ENCODE measurements around the gene MUC4.
"Not testable (repeated sequence)": the region's sequence is repeated elsewhere in the genome, so short reads cannot be mapped to it uniquely, and the experiment has no call there.

Gene MUC4

DNA sequence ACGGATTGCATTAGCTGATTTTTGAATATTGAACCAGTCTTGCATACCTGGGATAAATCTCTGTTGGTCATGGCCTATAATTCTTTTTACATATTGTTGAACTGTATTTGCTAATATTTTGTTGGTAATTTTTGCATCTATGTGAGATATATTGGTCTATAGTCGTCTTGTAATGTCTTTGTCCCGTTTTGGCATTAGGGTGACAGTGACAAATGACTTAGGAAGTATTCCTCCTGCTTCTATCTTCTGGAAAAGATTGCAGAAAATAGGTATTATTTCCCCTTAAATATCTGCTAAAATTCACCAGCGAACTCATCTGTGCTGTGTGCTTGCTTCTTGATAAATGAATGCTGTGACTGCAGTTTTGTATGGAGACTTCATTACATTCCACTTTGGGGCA lies 67.3 kb downstream of the MUC4 start:
- no peak for DNase-seq (ENCODE audit: low read depth)

DNA sequence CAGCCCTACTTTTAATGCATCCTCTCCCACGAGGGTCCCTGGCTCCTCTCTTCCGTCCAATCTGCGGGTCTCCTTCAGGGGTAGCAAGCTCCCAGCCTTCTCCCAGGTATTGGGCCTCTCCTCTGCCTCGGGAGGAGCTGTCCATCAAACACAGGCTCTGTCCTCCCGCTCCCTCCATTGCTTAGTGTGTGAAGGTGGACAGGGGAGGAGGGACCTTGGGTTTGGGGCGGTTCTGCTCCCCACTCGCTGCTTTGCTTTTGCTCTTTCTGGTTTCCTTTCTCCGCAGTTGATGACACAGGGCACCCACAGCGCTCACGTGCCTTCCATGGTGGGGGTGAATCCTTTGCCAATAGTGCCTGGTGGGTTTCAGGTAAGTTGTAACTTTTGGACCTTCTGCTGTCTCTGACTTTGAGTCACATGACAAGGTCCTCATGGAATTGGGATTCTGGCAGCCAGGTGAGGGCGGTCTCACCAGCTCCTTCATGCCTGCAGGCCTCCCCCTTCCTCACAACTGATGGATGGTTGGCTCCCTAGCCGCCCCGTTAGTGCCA lies 72.1 kb downstream of the MUC4 start:
- DNase-seq (ENCODE audit: low read depth): no peak

DNA sequence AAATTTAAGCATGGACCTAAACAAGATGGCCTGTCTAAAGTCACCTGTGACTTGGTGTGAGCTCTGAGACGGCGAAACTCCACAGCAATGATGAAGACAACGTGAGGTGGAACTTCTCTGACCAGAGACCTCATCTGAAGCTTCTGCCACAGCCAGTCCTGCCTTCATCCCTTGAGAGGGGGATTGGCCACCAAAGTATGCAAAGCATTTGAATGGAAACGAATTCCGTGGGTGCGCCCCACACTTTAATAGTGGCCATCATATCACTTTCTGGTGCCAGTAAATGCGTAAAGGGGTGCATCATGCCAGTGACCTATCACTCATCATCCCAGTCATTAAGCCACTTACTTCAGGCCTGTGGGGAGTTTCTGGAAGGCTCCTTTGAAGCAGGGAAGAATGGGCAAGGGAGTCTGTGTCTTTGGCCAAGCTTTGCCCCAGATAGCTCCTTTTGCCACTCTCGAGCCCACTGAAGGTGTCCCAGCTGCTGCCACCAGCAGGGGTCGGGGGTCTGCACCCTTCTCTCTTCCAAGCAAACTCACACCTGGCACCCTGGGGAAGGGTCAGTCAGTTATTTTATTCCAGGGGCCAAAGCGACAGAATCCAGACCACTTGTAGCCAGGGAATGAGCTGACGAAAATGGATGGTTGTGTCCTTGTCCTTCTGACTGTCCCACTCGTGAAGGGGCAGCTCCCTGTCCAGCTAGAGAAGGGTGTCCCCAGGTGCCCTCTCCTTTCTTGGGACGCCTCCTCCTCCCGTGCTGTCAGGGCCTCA lies 73.3 kb downstream of the MUC4 start:
- DNase-seq (ENCODE audit: low read depth): no peak

DNA sequence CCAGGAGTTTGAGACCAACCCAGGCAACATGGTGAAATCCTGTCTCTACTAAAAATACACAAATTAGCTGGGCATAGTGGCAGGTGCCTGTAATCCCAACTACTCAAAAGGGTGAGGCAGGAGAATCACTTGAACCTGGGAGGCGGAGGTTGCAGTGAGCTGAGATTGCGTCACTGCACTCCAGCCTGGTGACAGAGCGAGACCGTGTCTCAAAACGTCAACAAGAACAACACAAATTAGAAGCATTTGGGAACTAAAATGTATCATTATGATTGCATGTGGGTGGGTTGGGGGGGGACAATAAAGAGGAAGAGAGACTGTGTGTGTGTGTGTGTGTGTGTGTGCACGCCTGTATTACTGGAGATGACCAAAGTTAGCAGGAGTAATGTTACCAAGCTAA lies 73.9 kb downstream of the MUC4 start:
- not testable (repeated sequence) for DNase-seq (ENCODE audit: low read depth)

DNA sequence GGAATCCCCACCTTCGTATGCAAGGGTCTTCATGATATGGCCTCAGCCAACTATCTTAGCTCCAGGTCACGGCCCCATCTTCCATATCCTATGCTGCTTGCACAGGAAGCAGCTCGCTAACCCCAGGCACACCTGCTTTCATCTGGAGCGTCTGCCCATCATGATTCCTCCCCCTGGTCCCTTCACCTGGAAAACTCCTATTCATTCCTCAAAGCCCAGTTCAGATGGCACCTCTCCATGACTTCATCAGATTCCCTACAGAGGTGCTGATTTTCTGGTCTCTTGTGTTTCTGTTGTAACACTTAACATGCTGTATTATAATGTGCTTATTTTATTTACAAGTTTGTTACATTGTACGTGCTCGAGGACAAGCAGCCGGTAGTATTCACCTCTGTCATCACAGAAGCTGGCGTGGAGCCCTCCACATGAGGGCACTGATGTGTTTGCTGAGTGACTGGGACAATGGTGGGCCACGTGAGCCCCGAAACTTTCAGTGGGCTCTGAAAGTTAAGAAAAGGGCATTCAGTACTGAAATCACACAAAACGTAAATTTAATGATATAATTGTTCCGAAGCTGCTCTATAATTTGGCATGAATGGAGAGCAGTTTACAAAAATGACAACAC lies 74.8 kb downstream of the MUC4 start:
- DNase-seq (ENCODE audit: low read depth): no peak

DNA sequence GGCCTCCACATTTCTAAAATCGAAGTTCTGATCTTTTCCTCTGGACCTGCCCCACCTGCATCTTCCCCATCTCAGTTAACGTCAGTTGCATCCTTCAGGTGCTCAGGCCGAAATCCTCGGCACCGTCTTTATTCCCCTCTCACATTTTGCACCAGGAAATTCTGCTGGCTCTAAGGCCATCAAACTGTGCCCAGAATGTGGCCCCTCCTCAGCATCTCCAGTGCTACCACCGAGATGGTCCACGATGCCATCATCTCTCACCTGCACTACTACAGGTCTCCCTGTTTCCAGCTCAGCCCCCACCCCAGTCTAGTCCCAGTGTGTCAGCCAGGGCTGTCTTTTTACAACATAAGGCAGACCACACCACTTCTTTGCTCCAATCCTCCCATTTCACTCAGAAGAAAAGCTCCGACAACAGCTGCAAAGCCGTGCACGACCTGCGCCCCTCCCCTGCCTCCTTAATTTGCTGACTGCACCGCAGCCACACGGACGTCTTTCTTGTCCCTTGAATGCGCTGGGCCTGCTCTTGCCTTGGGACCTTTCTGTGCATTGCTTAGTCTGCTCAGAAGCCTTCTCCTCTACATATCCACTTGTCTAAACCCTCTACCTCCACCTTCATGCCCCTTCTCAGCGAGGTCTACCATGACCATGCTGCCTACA lies 76.6 kb downstream of the MUC4 start:
- DNase-seq (ENCODE audit: low read depth): no peak

DNA sequence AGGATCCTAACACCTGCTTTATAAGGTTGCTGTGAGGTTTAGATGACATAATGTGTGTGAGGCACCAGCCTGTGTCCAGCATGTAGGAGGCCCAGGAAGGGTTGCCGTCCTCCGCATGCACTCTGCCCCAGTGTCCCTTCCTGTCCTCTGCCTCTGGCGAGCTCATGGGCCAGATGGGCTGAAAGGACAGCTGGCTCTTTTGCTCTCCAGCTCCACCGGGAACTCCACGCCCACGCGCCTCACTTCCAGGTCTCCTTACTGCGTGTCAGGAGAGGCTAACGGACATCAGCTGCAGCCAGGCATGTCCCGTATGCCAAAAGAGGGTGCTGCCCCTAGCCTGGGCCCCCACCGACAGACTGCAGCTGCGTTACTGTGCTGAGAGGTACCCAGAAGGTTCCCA lies 78.8 kb downstream of the MUC4 start:
- no peak for DNase-seq (ENCODE audit: low read depth)

DNA sequence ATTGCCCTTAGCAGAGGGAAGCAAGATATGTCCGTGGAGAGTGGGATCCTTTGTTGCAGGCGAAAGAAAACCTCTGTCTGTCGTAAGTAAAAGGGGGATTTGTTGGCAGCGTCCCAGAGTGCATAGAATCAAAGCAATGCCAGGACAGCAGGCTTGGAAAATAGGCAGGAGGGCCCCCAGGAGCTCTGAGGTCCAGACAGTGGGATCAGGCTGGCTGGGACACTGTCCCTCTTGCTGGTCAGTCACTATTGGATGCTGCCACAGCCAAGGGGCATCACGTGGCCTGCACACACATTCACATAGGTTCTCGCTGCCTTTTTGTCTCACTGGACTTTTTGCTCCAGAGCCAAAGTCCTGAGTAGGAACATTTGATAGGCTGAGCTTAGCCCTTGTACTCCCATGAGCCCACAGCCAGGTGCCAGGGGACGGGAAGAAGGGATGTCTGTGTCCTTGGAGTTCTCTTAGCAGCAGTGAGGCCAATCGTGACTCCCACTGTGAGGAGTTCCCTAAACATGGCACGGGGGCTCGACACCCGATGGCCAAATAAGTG lies 80.3 kb downstream of the MUC4 start:
- DNase-seq (ENCODE audit: low read depth): no peak

DNA sequence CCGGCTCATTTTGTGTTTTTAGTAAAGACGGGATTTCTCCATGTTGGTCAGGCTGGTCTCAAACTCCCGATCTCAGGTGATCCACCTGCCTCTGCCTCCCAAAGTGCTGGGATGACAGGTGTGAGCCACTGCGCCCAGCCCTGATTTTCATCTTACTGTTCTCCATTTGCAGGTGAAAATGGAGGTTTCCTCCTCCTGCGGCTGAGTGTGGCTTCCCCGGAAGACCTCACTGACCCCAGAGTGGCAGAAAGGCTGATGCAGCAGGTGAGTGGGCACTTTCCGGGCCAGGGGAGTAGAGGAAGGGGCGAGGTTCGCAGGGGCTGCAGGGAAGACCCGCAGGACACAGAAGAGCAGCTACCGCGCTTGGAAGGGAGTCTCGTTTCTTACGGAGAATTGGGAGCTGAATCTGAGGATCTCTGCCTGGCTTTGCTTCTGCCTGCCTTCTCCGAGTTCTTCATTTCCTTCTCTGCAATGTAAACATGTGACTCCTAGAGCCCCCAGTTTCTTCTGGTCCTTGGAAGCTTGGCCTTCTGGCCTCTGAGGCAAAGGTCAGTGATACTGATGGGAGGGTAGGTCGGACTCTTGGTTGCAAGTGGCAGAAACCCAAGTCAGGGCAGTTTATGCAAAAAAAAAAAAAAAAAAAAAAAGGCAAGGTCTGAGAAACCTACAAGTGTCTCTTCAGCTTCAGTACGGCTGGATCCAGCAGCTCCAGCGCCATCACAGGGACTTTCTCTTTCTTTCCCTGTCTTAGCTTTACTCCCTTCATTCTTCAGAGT lies 82.1 kb downstream of the MUC4 start:
- DNase-seq (ENCODE audit: low read depth): no peak

DNA sequence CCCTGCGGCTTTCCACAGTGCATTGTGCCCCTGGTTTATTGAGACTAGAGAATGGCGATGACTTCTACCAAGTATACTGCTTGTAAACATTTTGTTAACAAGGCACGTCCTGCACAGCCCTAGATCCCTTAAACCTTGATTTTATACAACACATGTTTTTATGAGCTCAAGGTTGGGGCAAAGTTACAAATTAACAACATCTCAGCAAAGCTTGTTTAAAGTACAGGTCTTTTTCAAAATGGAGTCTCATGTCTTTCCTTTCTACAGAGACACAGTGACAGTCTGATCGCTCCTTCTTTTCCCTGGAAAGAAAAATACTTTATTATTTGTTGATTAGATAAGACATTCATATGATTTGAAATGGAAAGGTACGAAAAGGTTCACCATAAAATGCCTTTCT lies 82.9 kb downstream of the MUC4 start:
- not testable (repeated sequence) for DNase-seq (ENCODE audit: low read depth)

DNA sequence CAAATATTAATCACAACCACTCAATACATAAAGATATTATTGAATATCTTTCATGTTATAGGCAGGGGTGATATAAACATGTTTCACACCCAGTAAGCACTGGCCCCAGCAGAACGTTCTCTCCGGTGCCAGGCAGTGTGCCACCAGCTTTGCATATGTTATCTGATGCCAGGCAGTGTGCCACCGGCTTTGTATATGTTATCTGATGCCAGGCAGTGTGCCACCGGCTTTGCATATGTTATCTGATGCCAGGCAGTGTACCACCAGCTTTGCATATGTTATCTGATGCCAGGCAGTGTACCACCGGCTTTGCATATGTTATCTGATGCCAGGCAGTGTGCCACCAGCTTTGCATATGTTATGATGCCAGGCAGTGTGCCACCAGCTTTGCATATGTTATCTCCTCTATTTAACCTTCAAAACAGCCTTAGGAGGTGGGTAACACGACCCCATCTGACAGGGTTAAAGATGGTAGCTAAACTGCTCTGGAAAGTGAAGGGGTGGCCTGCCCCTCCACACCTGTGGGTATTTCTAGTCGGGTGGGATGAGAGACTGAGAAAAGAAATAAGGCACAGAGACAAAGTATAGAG lies 84.0 kb downstream of the MUC4 start:
- DNase-seq (ENCODE audit: low read depth): no peak

DNA sequence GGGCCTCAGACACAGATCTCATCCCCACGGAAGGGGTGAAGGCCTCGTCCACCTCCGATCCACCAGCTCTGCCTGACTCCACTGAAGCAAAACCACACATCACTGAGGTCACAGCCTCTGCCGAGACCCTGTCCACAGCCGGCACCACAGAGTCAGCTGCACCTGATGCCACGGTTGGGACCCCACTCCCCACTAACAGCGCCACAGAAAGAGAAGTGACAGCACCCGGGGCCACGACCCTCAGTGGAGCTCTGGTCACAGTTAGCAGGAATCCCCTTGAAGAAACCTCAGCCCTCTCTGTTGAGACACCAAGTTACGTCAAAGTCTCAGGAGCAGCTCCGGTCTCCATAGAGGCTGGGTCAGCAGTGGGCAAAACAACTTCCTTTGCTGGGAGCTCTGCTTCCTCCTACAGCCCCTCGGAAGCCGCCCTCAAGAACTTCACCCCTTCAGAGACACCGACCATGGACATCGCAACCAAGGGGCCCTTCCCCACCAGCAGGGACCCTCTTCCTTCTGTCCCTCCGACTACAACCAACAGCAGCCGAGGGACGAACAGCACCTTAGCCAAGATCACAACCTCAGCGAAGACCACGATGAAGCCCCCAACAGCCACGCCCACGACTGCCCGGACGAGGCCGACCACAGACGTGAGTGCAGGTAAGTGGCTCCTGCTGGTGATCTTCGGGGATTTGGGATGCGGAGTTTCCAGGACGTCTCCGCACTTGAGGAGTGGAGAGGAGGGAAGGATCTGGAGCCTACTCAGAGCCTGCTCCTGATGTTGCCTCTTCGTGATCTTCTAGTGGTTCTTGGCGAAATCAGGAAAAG lies 85.6 kb downstream of the MUC4 start:
- DNase-seq (ENCODE audit: low read depth): not testable (repeated sequence)

DNA sequence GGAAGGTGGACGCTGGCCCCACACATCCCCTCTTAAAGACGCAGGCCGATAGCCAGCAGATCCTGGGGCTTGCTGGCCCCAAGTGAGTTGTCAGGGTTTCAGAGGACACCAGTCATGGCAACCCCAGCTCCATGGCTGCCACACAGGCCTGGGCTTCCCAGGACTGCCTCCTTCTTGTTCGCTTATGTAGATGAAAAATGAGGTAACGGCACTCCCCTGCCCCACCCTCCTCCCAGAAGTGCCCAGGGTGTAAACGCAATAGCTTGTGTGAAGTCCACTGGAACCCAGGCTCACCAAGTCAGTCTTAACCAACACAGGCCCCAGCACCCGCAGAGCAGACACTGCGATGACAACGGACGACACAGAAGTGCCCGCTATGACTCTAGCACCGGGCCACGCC lies 87.4 kb downstream of the MUC4 start:
- not testable (repeated sequence) for DNase-seq (ENCODE audit: low read depth)

DNA sequence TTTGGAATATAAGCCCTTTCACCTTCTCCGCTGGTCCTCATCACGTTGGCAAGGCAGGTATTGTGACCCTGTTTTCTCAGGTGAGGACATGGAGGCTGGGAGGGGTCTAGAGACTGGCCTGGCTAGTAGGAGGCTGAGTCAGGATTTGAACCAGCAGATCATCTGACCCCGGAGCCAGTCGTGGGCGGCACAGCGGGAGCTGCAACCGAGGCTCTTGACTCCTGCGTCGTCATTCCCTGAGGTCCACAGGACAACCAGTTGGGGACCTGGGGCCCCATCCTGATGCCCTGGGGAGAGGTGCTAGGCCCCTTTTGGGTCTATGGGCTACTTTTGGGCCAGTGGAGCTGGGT lies 88.8 kb downstream of the MUC4 start:
- DNase-seq (ENCODE audit: low read depth): not testable (repeated sequence)

DNA sequence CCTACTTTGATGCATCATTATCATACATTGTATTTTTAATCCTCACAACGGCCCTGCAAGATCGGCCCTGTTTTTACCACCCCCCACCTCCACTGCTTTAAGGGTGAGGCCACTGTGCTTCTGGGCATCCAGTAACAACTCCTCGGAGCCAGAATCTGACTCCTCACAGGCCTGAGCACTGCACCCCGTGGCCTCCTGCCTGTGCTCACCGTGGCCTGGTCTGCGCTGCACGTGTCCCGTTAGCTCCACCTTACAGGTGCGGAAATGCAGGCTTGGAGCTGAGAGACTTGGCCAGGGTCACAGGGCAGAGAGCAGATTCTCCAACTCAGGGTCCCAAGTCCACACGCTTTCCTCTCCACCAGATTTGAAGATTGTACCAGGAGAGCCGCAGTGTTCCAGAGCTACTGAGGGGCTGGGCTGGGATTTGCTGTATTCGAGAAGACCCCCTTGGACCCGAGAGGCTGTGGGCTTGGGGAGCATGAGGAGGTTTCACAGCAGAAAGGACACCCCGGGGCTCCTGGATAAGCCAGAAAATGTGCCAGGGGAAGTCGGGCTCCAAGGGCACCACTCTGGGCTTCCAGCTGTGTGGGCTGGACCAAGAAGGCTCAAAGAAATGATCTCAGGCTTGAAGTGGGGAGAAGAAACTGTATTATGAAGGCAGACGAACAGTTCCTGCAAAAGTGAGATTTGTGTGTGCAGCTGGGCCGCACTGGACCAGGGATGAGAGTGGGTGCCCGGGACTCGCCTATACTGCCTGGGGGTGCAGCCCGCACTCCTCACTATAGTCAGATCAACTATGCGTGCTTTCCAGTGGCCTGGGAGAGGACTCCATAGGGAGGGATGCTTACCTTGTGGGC lies 89.4 kb downstream of the MUC4 start:
- not testable (repeated sequence) for DNase-seq (ENCODE audit: low read depth)

DNA sequence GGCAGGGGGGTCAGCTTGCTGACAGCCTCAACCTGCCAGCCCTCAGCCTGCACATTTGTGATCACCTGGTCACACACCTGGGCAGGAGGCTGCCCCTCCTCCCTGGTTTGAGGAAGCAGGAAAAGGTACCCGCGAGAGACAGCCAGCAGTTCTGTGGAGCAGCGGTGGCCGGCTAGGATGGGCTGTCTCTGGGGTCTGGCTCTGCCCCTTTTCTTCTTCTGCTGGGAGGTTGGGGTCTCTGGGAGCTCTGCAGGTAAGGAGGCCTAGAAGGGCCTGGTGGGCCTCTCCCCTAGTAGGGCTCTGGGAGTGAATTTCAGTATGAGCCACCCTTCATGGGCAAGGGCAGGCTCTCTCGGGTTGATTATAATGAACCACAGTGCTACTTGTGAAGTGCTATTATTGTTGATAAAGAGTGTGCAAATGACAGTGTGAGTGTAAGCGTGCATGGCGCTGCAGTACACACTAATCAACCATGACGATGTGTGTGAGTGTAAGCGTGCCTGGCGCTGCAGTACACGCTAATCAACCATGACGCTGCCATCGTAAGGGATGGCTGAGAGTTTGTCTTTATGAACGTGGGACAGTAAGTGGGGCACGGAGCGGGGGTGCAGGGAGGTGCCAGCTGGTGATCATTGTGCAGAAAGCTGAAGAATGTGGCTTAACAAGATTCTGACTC lies 90.8 kb downstream of the MUC4 start, which contains the start of gene MUC20:
MUC20 (plus strand) TSS at position 148 of the 676 bp plus-strand sequence; CDS start at position 178, 30 bp downstream.
- DNase-seq (ENCODE audit: low read depth): not testable (repeated sequence)

DNA sequence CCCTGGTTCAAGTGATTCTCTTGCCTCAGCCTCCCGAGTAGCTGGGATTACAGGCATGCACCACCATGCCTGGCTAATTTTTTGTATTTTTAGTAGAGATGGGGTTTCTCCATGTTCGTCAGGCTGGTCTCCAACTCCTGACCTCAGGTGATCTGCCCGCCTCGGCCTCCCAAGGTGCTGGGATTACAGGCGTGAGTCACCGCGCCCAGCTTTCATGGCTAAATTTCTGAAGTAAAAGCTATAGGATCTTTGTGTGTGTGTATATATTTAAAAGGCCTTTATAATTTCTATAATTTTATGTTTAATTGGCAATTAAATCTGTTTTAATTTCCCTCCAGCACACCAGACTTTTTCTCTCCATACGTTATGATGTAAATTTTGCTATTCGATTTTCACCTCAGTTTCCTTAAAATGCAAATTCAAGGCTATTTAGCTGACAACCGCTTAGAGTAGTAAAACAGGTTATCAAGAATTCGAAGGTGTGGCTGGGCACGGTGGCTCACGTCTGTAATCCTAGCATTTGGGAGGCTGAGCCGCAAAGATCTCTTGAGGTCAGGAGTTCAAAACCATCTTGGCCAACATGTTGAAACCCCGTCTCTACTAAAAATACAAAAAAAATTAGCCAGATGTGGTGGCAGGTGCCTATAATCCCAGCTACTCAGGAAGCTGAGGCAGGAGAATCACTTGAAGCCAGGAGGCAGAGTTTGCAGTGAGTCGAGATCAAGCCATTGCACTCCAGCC lies 92.0 kb downstream of the MUC4 start:
- not testable (repeated sequence) for DNase-seq (ENCODE audit: low read depth)

DNA sequence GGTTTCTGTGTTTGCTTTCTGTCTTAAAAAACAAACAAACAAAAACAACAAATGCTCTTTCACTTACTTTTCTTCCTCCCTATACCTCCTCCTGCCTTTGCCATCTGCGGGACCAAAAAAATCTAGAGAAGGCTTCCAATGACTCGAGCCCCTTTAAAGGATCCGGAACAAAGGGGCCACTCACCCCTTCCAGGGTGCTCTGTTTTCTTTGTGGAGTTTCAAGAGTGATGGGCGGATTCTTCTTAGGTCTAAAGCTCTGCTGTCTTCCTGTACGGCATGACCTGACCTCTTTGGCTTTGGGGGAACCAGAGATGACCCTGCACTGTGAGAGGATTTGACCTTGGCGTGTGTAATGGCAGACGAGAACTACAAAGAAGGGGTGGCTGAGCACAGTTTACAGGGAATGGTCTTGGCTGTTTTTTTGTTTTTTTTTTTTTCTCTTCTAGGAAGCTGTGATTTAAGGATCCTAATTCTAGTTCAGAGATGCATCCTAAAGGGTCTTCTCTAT lies 93.2 kb downstream of the MUC4 start:
- DNase-seq (ENCODE audit: low read depth): no peak
